Ishikawa (cell line): ENCODE results near the gene METTL2B.

Source experiments
- CEBPB ChIP-seq: IDR thresholded peaks from 2 replicates; pipeline ENCODE4 v1.6.1; 2012
- CREB1 ChIP-seq: IDR thresholded peaks from 2 replicates; pipeline ENCODE4 v1.6.1; 2012; ENCODE audit warnings: low read depth
- EGR1 ChIP-seq: IDR thresholded peaks from 2 replicates; pipeline ENCODE4 v1.6.1; 2012
- EP300 ChIP-seq: IDR thresholded peaks from 2 replicates; pipeline ENCODE4 v1.6.1; 2012; ENCODE audit warnings: borderline replicate concordance
- FOXM1 ChIP-seq: IDR thresholded peaks from 2 replicates; pipeline ENCODE4 v1.6.1; 2012; ENCODE audit warnings: low read depth, borderline replicate concordance
- NFIC ChIP-seq: IDR thresholded peaks from 2 replicates; pipeline ENCODE4 v1.6.1; 2012
- RAD21 ChIP-seq: IDR thresholded peaks from 2 replicates; pipeline ENCODE4 v1.6.1; 2012; ENCODE audit warnings: low read depth
- REST ChIP-seq: IDR thresholded peaks from 2 replicates; pipeline ENCODE4 v1.6.1; 2012; ENCODE audit warnings: low read depth, mild to moderate bottlenecking
- TAF1 ChIP-seq: IDR thresholded peaks from 2 replicates; pipeline ENCODE4 v1.6.1; 2012; ENCODE audit warnings: low read depth, mild to moderate bottlenecking
- TCF12 ChIP-seq: IDR thresholded peaks from 2 replicates; pipeline ENCODE4 v1.6.1; 2012; ENCODE audit warnings: low read depth
- TEAD4 ChIP-seq: IDR thresholded peaks from 2 replicates; pipeline ENCODE4 v1.6.1; 2012
- USF1 ChIP-seq: IDR thresholded peaks from 2 replicates; pipeline ENCODE4 v1.6.1; 2012
- YY1 ChIP-seq: IDR thresholded peaks from 2 replicates; pipeline ENCODE4 v1.6.1; 2012; ENCODE audit warnings: low read depth
- ZBTB7A ChIP-seq: IDR thresholded peaks from 2 replicates; pipeline ENCODE4 v1.6.1; 2012; ENCODE audit warnings: low read depth
- TF ChIP-seq, protein P1 (sequence below): IDR thresholded peaks from 2 replicates; pipeline ENCODE4 v1.6.1; 2012

METTL2B gene

GRCh38 chr7:128476402-128477335 is at the start of gene METTL2B:
TSS of gene METTL2B (plus strand) at chr7:128476748. CDS start at chr7:128476766, 18 bp downstream.
- peak; percentile 18; the same call in 1 of the 2 replicates for TF ChIP-seq USF1
- peak; percentile 98 for TF ChIP-seq YY1
- TF ChIP-seq, protein P1, sequence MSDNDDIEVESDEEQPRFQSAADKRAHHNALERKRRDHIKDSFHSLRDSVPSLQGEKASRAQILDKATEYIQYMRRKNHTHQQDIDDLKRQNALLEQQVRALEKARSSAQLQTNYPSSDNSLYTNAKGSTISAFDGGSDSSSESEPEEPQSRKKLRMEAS = peak; percentile 96
- TF ChIP-seq CEBPB = peak; percentile 26; the same call in 1 of the 2 replicates
- peak; percentile 93 for TF ChIP-seq TAF1
- TF ChIP-seq CREB1 = peak; percentile 38; the same call in 1 of the 2 replicates

- TF ChIP-seq RAD21 (peak; percentile 85), TAF1 (no peak)
Measured at GRCh38 chr7:128427289-128427891, 49.2 kb upstream of the METTL2B start.

DNA sequence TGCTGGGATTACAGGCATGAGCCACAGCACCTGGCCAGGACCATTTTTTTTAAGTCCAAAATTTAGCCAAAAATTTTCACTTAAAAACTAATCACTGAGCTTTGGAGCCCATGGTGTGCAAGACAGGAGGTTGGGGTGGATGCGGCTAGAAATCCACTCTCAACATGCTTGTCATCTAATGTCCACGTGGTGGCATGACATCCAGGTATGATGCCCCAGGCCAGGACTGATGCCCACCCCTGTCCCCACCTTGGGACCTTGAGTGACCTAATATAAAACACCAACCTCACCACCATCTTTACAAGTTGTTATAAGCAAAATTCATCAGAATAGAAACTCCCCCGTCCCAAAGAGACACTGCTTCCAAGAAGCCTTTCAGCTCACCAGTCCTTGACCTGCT is 46.3 kb upstream of the METTL2B start:
- TF ChIP-seq FOXM1 (no peak), USF1 (no peak), TAF1 (no peak), CREB1 (no peak), YY1 (no peak), TCF12 (no peak), TEAD4 (no peak), EGR1 (no peak), CEBPB (no peak), NFIC (no peak), REST (no peak), ZBTB7A (no peak), RAD21 (no peak), EP300 (no peak)
- TF ChIP-seq, protein P1 = no peak

DNA sequence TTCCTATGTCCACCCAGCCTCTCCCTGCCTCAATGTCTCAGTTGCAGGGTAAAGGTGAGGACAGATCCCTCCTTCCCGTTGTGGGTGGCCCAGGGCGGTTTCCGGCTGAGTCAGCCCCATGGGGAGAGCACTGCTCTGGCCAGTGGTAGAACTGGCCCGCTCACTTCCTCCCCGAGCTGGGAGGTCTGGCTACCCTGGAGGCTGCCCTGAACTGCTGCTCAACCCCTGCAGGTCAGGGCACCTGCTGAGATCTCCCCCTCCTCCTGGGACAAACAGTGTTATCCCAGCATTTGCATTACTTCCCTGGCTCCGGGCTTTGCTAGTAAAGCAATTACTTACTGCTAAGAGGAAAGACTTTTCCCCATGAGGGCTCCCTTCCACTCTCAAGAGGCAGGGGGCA is 45.3 kb upstream of the METTL2B start:
- TF ChIP-seq CEBPB = no peak
- TF ChIP-seq TAF1 = no peak
- no peak for TF ChIP-seq USF1
- TF ChIP-seq ZBTB7A = no peak
- no peak for TF ChIP-seq FOXM1
- TF ChIP-seq NFIC = no peak
- no peak for TF ChIP-seq CREB1
- TF ChIP-seq, protein P1 = no peak
- no peak for TF ChIP-seq TEAD4
- TF ChIP-seq EGR1 = no peak
- TF ChIP-seq RAD21 = no peak
- TF ChIP-seq TCF12 = no peak
- no peak for TF ChIP-seq YY1
- TF ChIP-seq EP300 = no peak
- TF ChIP-seq REST = no peak

DNA sequence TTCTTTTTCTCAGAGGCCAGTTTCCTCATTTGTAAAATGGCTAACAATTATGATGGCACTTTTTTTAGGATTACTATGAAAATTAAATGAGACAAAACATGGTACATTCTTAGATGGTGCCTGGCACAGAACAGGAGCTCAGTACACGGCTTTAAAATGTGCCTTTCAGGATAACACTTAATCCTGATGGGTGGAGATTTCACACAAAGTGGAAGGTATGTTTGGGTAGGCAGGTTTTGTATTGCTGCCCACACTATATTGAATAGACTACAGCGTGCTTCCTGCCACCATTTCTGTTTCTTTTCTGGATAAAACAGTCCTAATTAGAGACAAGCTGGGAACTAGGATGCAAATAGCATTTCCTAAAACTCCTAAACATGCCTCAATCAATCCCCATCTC is 44.8 kb upstream of the METTL2B start:
- no peak for TF ChIP-seq NFIC
- TF ChIP-seq TEAD4 = no peak
- TF ChIP-seq TAF1 = no peak
- no peak for TF ChIP-seq USF1
- no peak for TF ChIP-seq REST
- TF ChIP-seq CREB1 = no peak
- TF ChIP-seq YY1 = no peak
- TF ChIP-seq FOXM1 = no peak
- no peak for TF ChIP-seq TCF12
- no peak for TF ChIP-seq RAD21
- TF ChIP-seq ZBTB7A = no peak
- no peak for TF ChIP-seq EP300
- no peak for TF ChIP-seq CEBPB
- TF ChIP-seq, protein P1 = no peak
- no peak for TF ChIP-seq EGR1
